B cell (primary cell): Measurements from ENCODE around the gene PGAP3. TPM values are rescaled to one million over a fixed set of nuclear protein-coding genes. Genes with fewer than 3 reads are reported as not detected.
"Not testable (repeated sequence)": the region's sequence is repeated elsewhere in the genome, so short reads cannot be mapped to it uniquely, and the experiment has no call there.

Experiments used
- ATAC-seq: fragments of 200-7000 bp; cut with Tn5 transposase; one replicate; pipeline ENCODE4 v1.10.0; 2021; ENCODE audit warnings: low read depth, mild to moderate bottlenecking, moderate number of reproducible peaks, moderate library complexity
- CTCF ChIA-PET: fragments of 350-600 bp; sonication (Branson Sonifier 250); formaldehyde crosslinking; loops from one replicate; lab custom pipeline; 2021; ENCODE audit warnings: antibody characterized with exemption, inconsistent platforms; lab: Charles Lee
- POLR2A ChIA-PET: fragments of 350-600 bp; sonication (Branson Sonifier 250); formaldehyde crosslinking; loops from one replicate; lab custom pipeline; 2021; ENCODE audit warnings: antibody characterized with exemption; lab: Charles Lee
- DNase-seq: peaks from one replicate; pipeline ENCODE4 v3.0.0; 2013
- H2AFZ ChIP-seq: 2 replicates; pipeline ENCODE4 v1.6.1; 2012; ENCODE audit warnings: mild to moderate bottlenecking, low read depth, low read length; ENCODE audit not compliant: insufficient read depth, poor library complexity, severe bottlenecking
- H3K27ac ChIP-seq, 2 donors: 1 replicate in 1 of 2; 2 replicates in 1 of 2; pipeline ENCODE4 v1.5.1; 2012 to 2013; ENCODE audit warnings: low read length in 2 of 2, mild to moderate bottlenecking in 2 of 2, moderate library complexity in 1 of 2
- H3K27me3 ChIP-seq, 4 experiments: fragments of 200-600 bp in 1 of 4; sonication (generic) in 1 of 4; replicated peaks in 1 of 4; 1 replicate in 2 of 4; 2 replicates in 2 of 4; pipeline versions ENCODE4 v1.6.1 to v1.7.0; 2013 to 2016; ENCODE audit warnings: low read length in 3 of 4, mild to moderate bottlenecking in 2 of 4, mixed read lengths in 1 of 4, moderate library complexity in 1 of 4; ENCODE audit not compliant: insufficient read depth in 4 of 4, control insufficient read depth in 3 of 4; ENCODE audit errors: control extremely low read depth in 1 of 4
- H3K36me3 ChIP-seq, 2 experiments: replicated peaks in 1 of 2; 1 replicate in 1 of 2; 2 replicates in 1 of 2; pipeline versions ENCODE4 v1.6.1 to v1.7.1; 2013; ENCODE audit warnings: low read length in 1 of 2; ENCODE audit not compliant: insufficient read depth in 2 of 2, control insufficient read depth in 1 of 2; ENCODE audit errors: control extremely low read depth in 1 of 2, extremely low read depth in 1 of 2
- H3K4me1 ChIP-seq, 2 donors: fragments of 200-600 bp in 1 of 2; sonication (generic) in 1 of 2; 1 replicate in 1 of 2; 2 replicates in 1 of 2; pipeline versions ENCODE4 v1.5.1 to v1.6.1; 2013 to 2017; ENCODE audit warnings: low read length in 2 of 2; ENCODE audit not compliant: control insufficient read depth in 2 of 2, insufficient read depth in 2 of 2
- H3K4me2 ChIP-seq: replicated peaks from 2 replicates; pipeline ENCODE3; 2012; ENCODE audit warnings: mild to moderate bottlenecking, low read depth, low read length; ENCODE audit not compliant: poor library complexity, severe bottlenecking
- H3K4me3 ChIP-seq, 5 experiments: fragments of 200-600 bp in 1 of 5; sonication (generic) in 1 of 5; 1 replicate in 3 of 5; 2 replicates in 2 of 5; pipeline versions ENCODE4 v1.5.1 to v1.7.0; 2011 to 2016; ENCODE audit warnings: low read length in 4 of 5, mild to moderate bottlenecking in 4 of 5, low read depth in 2 of 5, control low read depth in 1 of 5, moderate library complexity in 1 of 5; ENCODE audit not compliant: insufficient read depth in 1 of 5; ENCODE audit errors: control extremely low read depth in 1 of 5, extremely low read depth in 1 of 5
- H3K79me2 ChIP-seq: fragments of 200-600 bp; sonication (generic); one replicate; pipeline ENCODE4 v1.6.0; 2016; ENCODE audit warnings: low read length; ENCODE audit not compliant: control insufficient read depth, insufficient read depth
- H3K9ac ChIP-seq: fragments of 200-600 bp; sonication (generic); 2 replicates; pipeline ENCODE4 v1.6.1; 2017; ENCODE audit warnings: mild to moderate bottlenecking, low read length, moderate library complexity
- H3K9me3 ChIP-seq, 3 donors: one replicate each; pipeline versions ENCODE4 v1.6.1 to v1.7.1; 2013; ENCODE audit warnings: low read length in 2 of 3; ENCODE audit not compliant: control insufficient read depth in 2 of 3, insufficient read depth in 1 of 3; ENCODE audit errors: control extremely low read depth in 1 of 3
- H4K20me1 ChIP-seq: 2 replicates; pipeline ENCODE4 v1.6.0; 2012; ENCODE audit warnings: mild to moderate bottlenecking, low read length; ENCODE audit not compliant: insufficient read depth, control insufficient read depth, poor library complexity, severe bottlenecking
- H3K27ac Mint-ChIP-seq: one replicate; pipeline ENCODE4 v1.8.0; 2021; ENCODE audit warnings: mixed read lengths
- H3K27me3 Mint-ChIP-seq: one replicate; pipeline ENCODE4 v1.8.0; 2021; ENCODE audit warnings: mixed read lengths
- H3K4me1 Mint-ChIP-seq: one replicate; pipeline ENCODE4 v1.8.0; 2021; ENCODE audit warnings: mixed read lengths
- H3K4me3 Mint-ChIP-seq: one replicate; pipeline ENCODE4 v1.8.0; 2021; ENCODE audit warnings: mixed read lengths
- H3K9me3 Mint-ChIP-seq: one replicate; pipeline ENCODE4 v1.8.0; 2022; ENCODE audit warnings: mixed read lengths; ENCODE audit not compliant: insufficient read depth
- EZH2 ChIP-seq: IDR thresholded peaks from 2 replicates; pipeline ENCODE4 v1.6.1; 2012; ENCODE audit warnings: borderline replicate concordance, low read depth, mild to moderate bottlenecking, moderate library complexity, low read length; ENCODE audit not compliant: insufficient read depth, poor library complexity, severe bottlenecking
- WGBS: methylation state at CpG from one replicate; pipeline ENCODE4 v1.1.5; 2013; ENCODE audit warnings: missing lambda C conversion rate; ENCODE audit not compliant: insufficient coverage; 5-methylcytosine and 5-hydroxymethylcytosine counted together
- intact Hi-C: fragments of 100-400 bp; cut with micrococcal nuclease; formaldehyde crosslinking; loops from one replicate; pipeline ENCODE4 v1.10.0; 2022
- polyA plus RNA-seq: library from polyadenylated mRNA; depleted of rRNA; stranded (reverse); fragments of >200 nt; gene quantifications from 2 replicates; pipeline ENCODE4 v1.2.3, GENCODE V29; 2012
- total RNA-seq, 2 donors: library from RNA; stranded (reverse); fragments of 120-200 nt in 1 of 2; gene quantifications; 1 replicate in 1 of 2; 2 replicates in 1 of 2; pipeline versions ENCODE4 v1.2.3 to v1.2.4, GENCODE V29; 2013 to 2022
- TF ChIP-seq, protein P1 (sequence below): fragments of 200-600 bp; IDR thresholded peaks from one replicate; pipeline ENCODE4 v1.8.0; 2022; ENCODE audit warnings: antibody characterized with exemption, mild to moderate bottlenecking

The PGAP3 gene
- total and polyA plus RNA-seq, 2 donors (not counting 1 experiment from before 2014, with no cell fraction given), result 27.4 to 34.3 TPM

DNA sequence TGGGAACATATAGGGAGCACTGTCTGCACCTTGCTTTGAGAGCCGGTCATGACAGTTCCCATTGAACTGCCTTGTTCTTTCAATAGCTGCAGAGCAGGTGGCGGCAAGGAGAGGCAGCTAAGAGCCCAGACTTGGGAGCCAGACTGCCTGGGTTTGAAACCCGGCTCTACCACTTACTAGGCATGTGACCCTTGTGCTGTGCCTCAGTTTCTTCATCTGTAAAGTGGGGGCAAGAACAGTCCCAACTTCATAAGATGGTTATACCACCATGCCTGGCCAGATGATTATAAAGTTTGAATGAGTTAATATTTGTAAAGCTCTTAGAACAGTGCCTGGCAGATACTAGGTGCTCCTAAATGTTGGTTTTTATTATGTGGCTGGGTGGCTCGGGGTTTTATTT, 26.4 kb upstream of the PGAP3 start:
- Histone ChIP-seq H4K20me1 (no peaks in the 10 kb centered on the region), H3K27me3 (no peaks in the 10 kb centered on the region), H3K9me3 (no peaks in the 10 kb centered on the region), H3K36me3 (no peaks in the 10 kb centered on the region), H2AFZ (no peak overlapping the region), H3K9ac (no peak overlapping the region), H3K79me2 (no peaks in the 10 kb centered on the region), H3K4me1 (peaks cover 2 to 4% of the 10 kb centered on the region in 2 donors), H3K27ac (no peak overlapping the region), H3K4me3 (no peak overlapping the region), H3K4me2 (no peak overlapping the region)
- no peak for ATAC-seq
- 88% methylated on average over 3 of the region's 4 CpGs for WGBS
- TF ChIP-seq EZH2, result no peak
- TF ChIP-seq, protein P1, sequence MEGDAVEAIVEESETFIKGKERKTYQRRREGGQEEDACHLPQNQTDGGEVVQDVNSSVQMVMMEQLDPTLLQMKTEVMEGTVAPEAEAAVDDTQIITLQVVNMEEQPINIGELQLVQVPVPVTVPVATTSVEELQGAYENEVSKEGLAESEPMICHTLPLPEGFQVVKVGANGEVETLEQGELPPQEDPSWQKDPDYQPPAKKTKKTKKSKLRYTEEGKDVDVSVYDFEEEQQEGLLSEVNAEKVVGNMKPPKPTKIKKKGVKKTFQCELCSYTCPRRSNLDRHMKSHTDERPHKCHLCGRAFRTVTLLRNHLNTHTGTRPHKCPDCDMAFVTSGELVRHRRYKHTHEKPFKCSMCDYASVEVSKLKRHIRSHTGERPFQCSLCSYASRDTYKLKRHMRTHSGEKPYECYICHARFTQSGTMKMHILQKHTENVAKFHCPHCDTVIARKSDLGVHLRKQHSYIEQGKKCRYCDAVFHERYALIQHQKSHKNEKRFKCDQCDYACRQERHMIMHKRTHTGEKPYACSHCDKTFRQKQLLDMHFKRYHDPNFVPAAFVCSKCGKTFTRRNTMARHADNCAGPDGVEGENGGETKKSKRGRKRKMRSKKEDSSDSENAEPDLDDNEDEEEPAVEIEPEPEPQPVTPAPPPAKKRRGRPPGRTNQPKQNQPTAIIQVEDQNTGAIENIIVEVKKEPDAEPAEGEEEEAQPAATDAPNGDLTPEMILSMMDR, result no peak
- no peak for DNase-seq
- Mint-ChIP-seq H3K27me3 (no peaks in the 10 kb centered on the region), H3K27ac (no peak overlapping the region), H3K9me3 (no peaks in the 10 kb centered on the region), H3K4me3 (no peak overlapping the region), H3K4me1 (peaks cover 2% of the 10 kb centered on the region)
- intact Hi-C loops, result no loop called here
- CTCF ChIA-PET, result interaction anchor here (0.8 kb wide), 1 partner anchor 315 kb away, joined by 4 read pairs; no protein-coding TSS in a partner anchor
- POLR2A ChIA-PET, result interaction anchor here (0.7 kb wide), 1 partner anchor 280 kb away, joined by 3 read pairs; no protein-coding TSS in a partner anchor

DNA sequence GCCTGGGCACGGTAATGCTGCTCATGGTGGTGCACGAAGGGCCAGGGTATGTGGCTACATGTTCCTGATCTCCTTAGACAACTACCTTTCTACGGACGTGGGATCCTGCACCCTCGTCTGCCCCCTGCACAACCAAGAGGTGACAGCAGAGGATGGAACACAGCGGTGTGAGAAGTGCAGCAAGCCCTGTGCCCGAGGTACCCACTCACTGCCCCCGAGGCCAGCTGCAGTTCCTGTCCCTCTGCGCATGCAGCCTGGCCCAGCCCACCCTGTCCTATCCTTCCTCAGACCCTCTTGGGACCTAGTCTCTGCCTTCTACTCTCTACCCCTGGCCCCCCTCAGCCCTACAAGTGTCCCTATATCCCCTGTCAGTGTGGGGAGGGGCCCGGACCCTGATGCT, 24.0 kb upstream of the PGAP3 start:
- WGBS, result 93% methylated on average over 9 of the region's 10 CpGs

DNA sequence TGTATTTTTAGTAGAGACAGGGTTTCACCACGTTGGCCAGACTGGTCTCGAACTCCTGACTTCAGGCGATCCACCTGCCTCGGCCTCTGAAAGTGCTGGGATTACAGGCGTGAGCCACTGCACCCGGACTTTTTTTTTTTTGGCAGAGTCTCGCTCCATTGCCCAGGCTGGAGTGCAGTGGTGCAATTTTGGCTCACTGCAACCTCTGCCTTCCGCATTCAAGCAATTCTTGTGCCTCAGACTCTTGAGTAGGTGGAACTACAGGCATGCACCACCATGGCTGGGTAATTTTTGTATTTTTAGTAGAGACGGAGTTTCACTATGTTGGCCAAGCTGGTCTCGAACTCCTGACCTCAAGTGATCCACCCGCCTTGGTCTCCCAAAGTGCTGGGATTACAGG, 23.2 kb upstream of the PGAP3 start:
- H4K20me1 ChIP-seq, intact Hi-C loops, H3K36me3 ChIP-seq, H3K4me1 Mint-ChIP-seq, H3K79me2 ChIP-seq, H3K27ac Mint-ChIP-seq, H3K4me3 ChIP-seq, H3K27ac ChIP-seq, H3K4me2 ChIP-seq, H3K4me3 Mint-ChIP-seq, H3K9me3 ChIP-seq, POLR2A ChIA-PET, H3K9me3 Mint-ChIP-seq, H3K27me3 ChIP-seq, ATAC-seq, H3K9ac ChIP-seq, H3K27me3 Mint-ChIP-seq, DNase-seq, H2AFZ ChIP-seq: not testable (repeated sequence)
- peaks cover 12 to 19% of the 10 kb centered on the region in 2 donors for H3K4me1 ChIP-seq
- CTCF ChIA-PET, result interaction anchor here (1.1 kb wide), 1 partner anchor 57 kb away, joined by 5 read pairs; no protein-coding TSS in a partner anchor
- WGBS, result 93% methylated on average over 11 of the region's 11 CpGs

More for the DNA sequence above, 24.0 kb upstream of the PGAP3 start:
- H3K9me3 Mint-ChIP-seq, result no peaks in the 10 kb centered on the region
- ATAC-seq (no peak), DNase-seq (no peak)
- no peak overlapping the region for H3K4me3 Mint-ChIP-seq
- H3K79me2 ChIP-seq, result no peaks in the 10 kb centered on the region
- intact Hi-C loops, result no loop called here
- peaks cover 8% of the 10 kb centered on the region for H3K4me1 Mint-ChIP-seq
- ChIA-PET POLR2A (interaction anchor here (0.6 kb wide), 1 partner anchor 9 kb away, joined by 13 read pairs; no protein-coding TSS in a partner anchor), CTCF (no interaction called here)
- H3K9ac ChIP-seq, result no peak overlapping the region
- no peak overlapping the region for H3K4me2 ChIP-seq
- no peak overlapping the region for H3K27ac Mint-ChIP-seq
- no peak overlapping the region for H2AFZ ChIP-seq
- no peaks in the 10 kb centered on the region for H4K20me1 ChIP-seq
- no peaks in the 10 kb centered on the region for H3K27me3 ChIP-seq
- H3K36me3 ChIP-seq, result no peaks in the 10 kb centered on the region
- no peak overlapping the region for H3K27ac ChIP-seq
- no peak for TF ChIP-seq EZH2
- no peak overlapping the region for H3K4me3 ChIP-seq
- no peaks in the 10 kb centered on the region for H3K9me3 ChIP-seq
- peaks cover 11 to 16% of the 10 kb centered on the region in 2 donors for H3K4me1 ChIP-seq
- no peaks in the 10 kb centered on the region for H3K27me3 Mint-ChIP-seq
